B cell (primary cell): Measurements from ENCODE around the gene CBLB. TPM values are rescaled to one million over a fixed set of nuclear protein-coding genes. Genes with fewer than 3 reads are reported as not detected.

ENCODE experiments used
- ATAC-seq: fragments of 200-7000 bp; cut with Tn5 transposase; one replicate; pipeline ENCODE4 v1.10.0; 2021; ENCODE audit warnings: low read depth, mild to moderate bottlenecking, moderate number of reproducible peaks, moderate library complexity
- CTCF ChIA-PET: fragments of 350-600 bp; sonication (Branson Sonifier 250); formaldehyde crosslinking; loops from one replicate; lab custom pipeline; 2021; ENCODE audit warnings: antibody characterized with exemption, inconsistent platforms; lab: Charles Lee
- POLR2A ChIA-PET: fragments of 350-600 bp; sonication (Branson Sonifier 250); formaldehyde crosslinking; loops from one replicate; lab custom pipeline; 2021; ENCODE audit warnings: antibody characterized with exemption; lab: Charles Lee
- DNase-seq: peaks from one replicate; pipeline ENCODE4 v3.0.0; 2013
- H2AFZ ChIP-seq: 2 replicates; pipeline ENCODE4 v1.6.1; 2012; ENCODE audit warnings: mild to moderate bottlenecking, low read depth, low read length; ENCODE audit not compliant: insufficient read depth, poor library complexity, severe bottlenecking
- H3K27ac ChIP-seq, 2 donors: 1 replicate in 1 of 2; 2 replicates in 1 of 2; pipeline ENCODE4 v1.5.1; 2012 to 2013; ENCODE audit warnings: low read length in 2 of 2, mild to moderate bottlenecking in 2 of 2, moderate library complexity in 1 of 2
- H3K27me3 ChIP-seq, 4 experiments: fragments of 200-600 bp in 1 of 4; sonication (generic) in 1 of 4; replicated peaks in 1 of 4; 1 replicate in 2 of 4; 2 replicates in 2 of 4; pipeline versions ENCODE4 v1.6.1 to v1.7.0; 2013 to 2016; ENCODE audit warnings: low read length in 3 of 4, mild to moderate bottlenecking in 2 of 4, mixed read lengths in 1 of 4, moderate library complexity in 1 of 4; ENCODE audit not compliant: insufficient read depth in 4 of 4, control insufficient read depth in 3 of 4; ENCODE audit errors: control extremely low read depth in 1 of 4
- H3K36me3 ChIP-seq, 2 experiments: replicated peaks in 1 of 2; 1 replicate in 1 of 2; 2 replicates in 1 of 2; pipeline versions ENCODE4 v1.6.1 to v1.7.1; 2013; ENCODE audit warnings: low read length in 1 of 2; ENCODE audit not compliant: insufficient read depth in 2 of 2, control insufficient read depth in 1 of 2; ENCODE audit errors: control extremely low read depth in 1 of 2, extremely low read depth in 1 of 2
- H3K4me1 ChIP-seq, 2 donors: fragments of 200-600 bp in 1 of 2; sonication (generic) in 1 of 2; 1 replicate in 1 of 2; 2 replicates in 1 of 2; pipeline versions ENCODE4 v1.5.1 to v1.6.1; 2013 to 2017; ENCODE audit warnings: low read length in 2 of 2; ENCODE audit not compliant: control insufficient read depth in 2 of 2, insufficient read depth in 2 of 2
- H3K4me2 ChIP-seq: replicated peaks from 2 replicates; pipeline ENCODE3; 2012; ENCODE audit warnings: mild to moderate bottlenecking, low read depth, low read length; ENCODE audit not compliant: poor library complexity, severe bottlenecking
- H3K4me3 ChIP-seq, 5 experiments: fragments of 200-600 bp in 1 of 5; sonication (generic) in 1 of 5; 1 replicate in 3 of 5; 2 replicates in 2 of 5; pipeline versions ENCODE4 v1.5.1 to v1.7.0; 2011 to 2016; ENCODE audit warnings: low read length in 4 of 5, mild to moderate bottlenecking in 4 of 5, low read depth in 2 of 5, control low read depth in 1 of 5, moderate library complexity in 1 of 5; ENCODE audit not compliant: insufficient read depth in 1 of 5; ENCODE audit errors: control extremely low read depth in 1 of 5, extremely low read depth in 1 of 5
- H3K79me2 ChIP-seq: fragments of 200-600 bp; sonication (generic); one replicate; pipeline ENCODE4 v1.6.0; 2016; ENCODE audit warnings: low read length; ENCODE audit not compliant: control insufficient read depth, insufficient read depth
- H3K9ac ChIP-seq: fragments of 200-600 bp; sonication (generic); 2 replicates; pipeline ENCODE4 v1.6.1; 2017; ENCODE audit warnings: mild to moderate bottlenecking, low read length, moderate library complexity
- H3K9me3 ChIP-seq, 3 donors: one replicate each; pipeline versions ENCODE4 v1.6.1 to v1.7.1; 2013; ENCODE audit warnings: low read length in 2 of 3; ENCODE audit not compliant: control insufficient read depth in 2 of 3, insufficient read depth in 1 of 3; ENCODE audit errors: control extremely low read depth in 1 of 3
- H4K20me1 ChIP-seq: 2 replicates; pipeline ENCODE4 v1.6.0; 2012; ENCODE audit warnings: mild to moderate bottlenecking, low read length; ENCODE audit not compliant: insufficient read depth, control insufficient read depth, poor library complexity, severe bottlenecking
- H3K27ac Mint-ChIP-seq: one replicate; pipeline ENCODE4 v1.8.0; 2021; ENCODE audit warnings: mixed read lengths
- H3K27me3 Mint-ChIP-seq: one replicate; pipeline ENCODE4 v1.8.0; 2021; ENCODE audit warnings: mixed read lengths
- H3K4me1 Mint-ChIP-seq: one replicate; pipeline ENCODE4 v1.8.0; 2021; ENCODE audit warnings: mixed read lengths
- H3K4me3 Mint-ChIP-seq: one replicate; pipeline ENCODE4 v1.8.0; 2021; ENCODE audit warnings: mixed read lengths
- H3K9me3 Mint-ChIP-seq: one replicate; pipeline ENCODE4 v1.8.0; 2022; ENCODE audit warnings: mixed read lengths; ENCODE audit not compliant: insufficient read depth
- EZH2 ChIP-seq: IDR thresholded peaks from 2 replicates; pipeline ENCODE4 v1.6.1; 2012; ENCODE audit warnings: borderline replicate concordance, low read depth, mild to moderate bottlenecking, moderate library complexity, low read length; ENCODE audit not compliant: insufficient read depth, poor library complexity, severe bottlenecking
- WGBS: methylation state at CpG from one replicate; pipeline ENCODE4 v1.1.5; 2013; ENCODE audit warnings: missing lambda C conversion rate; ENCODE audit not compliant: insufficient coverage; 5-methylcytosine and 5-hydroxymethylcytosine counted together
- intact Hi-C: fragments of 100-400 bp; cut with micrococcal nuclease; formaldehyde crosslinking; loops from one replicate; pipeline ENCODE4 v1.10.0; 2022
- polyA plus RNA-seq: library from polyadenylated mRNA; depleted of rRNA; stranded (reverse); fragments of >200 nt; gene quantifications from 2 replicates; pipeline ENCODE4 v1.2.3, GENCODE V29; 2012
- total RNA-seq, 2 donors: library from RNA; stranded (reverse); fragments of 120-200 nt in 1 of 2; gene quantifications; 1 replicate in 1 of 2; 2 replicates in 1 of 2; pipeline versions ENCODE4 v1.2.3 to v1.2.4, GENCODE V29; 2013 to 2022
- TF ChIP-seq, protein P1 (sequence below): fragments of 200-600 bp; IDR thresholded peaks from one replicate; pipeline ENCODE4 v1.8.0; 2022; ENCODE audit warnings: antibody characterized with exemption, mild to moderate bottlenecking

CBLB gene
- total and polyA plus RNA-seq, 2 donors (not counting 1 experiment from before 2014, with no cell fraction given): 19.0 to 135 TPM

DNA sequence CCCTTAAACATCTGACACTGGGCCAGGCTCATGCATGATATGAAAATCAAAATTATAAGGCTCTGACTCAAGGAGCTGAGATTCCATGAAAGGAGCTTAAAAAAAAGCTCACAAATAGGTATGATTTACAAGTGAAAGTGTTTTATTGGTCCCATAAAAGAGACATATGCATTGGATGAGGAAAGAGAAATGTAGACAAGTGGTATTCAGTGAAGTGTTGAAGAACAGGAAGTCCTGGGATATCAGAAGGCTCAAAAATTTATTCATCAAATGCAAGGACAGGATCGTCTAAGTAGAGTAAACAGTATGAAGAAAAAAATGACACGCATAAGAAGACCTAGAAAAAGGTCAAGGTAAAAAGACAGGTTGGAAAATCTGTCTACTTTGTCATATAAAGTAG lies 188.9 kb downstream of the CBLB start:
- Histone ChIP-seq H3K4me2 (no peak overlapping the region), H4K20me1 (no peaks in the 10 kb centered on the region), H3K9ac (no peak overlapping the region), H3K27ac (no peak overlapping the region), H2AFZ (no peak overlapping the region), H3K4me1 (no peaks in the 10 kb centered on the region), H3K36me3 (peaks cover 2 to 36% of the 10 kb centered on the region in 2 experiments), H3K9me3 (no peaks in the 10 kb centered on the region), H3K79me2 (no peaks in the 10 kb centered on the region), H3K27me3 (no peaks in the 10 kb centered on the region), H3K4me3 (no peak overlapping the region)
- H3K27ac Mint-ChIP-seq: no peak overlapping the region
- ATAC-seq: no peak
- DNase-seq: no peak
- no peaks in the 10 kb centered on the region for H3K27me3 Mint-ChIP-seq
- CTCF ChIA-PET: interaction anchor here (1.0 kb wide), 1 partner anchor 929 kb away, joined by 3 read pairs; no protein-coding TSS in a partner anchor
- TF ChIP-seq EZH2: no peak
- TF ChIP-seq, protein P1, sequence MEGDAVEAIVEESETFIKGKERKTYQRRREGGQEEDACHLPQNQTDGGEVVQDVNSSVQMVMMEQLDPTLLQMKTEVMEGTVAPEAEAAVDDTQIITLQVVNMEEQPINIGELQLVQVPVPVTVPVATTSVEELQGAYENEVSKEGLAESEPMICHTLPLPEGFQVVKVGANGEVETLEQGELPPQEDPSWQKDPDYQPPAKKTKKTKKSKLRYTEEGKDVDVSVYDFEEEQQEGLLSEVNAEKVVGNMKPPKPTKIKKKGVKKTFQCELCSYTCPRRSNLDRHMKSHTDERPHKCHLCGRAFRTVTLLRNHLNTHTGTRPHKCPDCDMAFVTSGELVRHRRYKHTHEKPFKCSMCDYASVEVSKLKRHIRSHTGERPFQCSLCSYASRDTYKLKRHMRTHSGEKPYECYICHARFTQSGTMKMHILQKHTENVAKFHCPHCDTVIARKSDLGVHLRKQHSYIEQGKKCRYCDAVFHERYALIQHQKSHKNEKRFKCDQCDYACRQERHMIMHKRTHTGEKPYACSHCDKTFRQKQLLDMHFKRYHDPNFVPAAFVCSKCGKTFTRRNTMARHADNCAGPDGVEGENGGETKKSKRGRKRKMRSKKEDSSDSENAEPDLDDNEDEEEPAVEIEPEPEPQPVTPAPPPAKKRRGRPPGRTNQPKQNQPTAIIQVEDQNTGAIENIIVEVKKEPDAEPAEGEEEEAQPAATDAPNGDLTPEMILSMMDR: no peak
- intact Hi-C loops: loop anchor here (10.0 kb wide), 1 partner anchor 655 kb away; no protein-coding TSS in a partner anchor
- POLR2A ChIA-PET: interaction anchor here (0.6 kb wide), 1 partner anchor 969 kb away, joined by 11 read pairs; no protein-coding TSS in a partner anchor
- H3K9me3 Mint-ChIP-seq: no peaks in the 10 kb centered on the region
- no peak overlapping the region for H3K4me3 Mint-ChIP-seq
- no CpG with 5 or more reads among the region's 2 CpGs for WGBS
- peaks cover 6% of the 10 kb centered on the region for H3K4me1 Mint-ChIP-seq

DNA sequence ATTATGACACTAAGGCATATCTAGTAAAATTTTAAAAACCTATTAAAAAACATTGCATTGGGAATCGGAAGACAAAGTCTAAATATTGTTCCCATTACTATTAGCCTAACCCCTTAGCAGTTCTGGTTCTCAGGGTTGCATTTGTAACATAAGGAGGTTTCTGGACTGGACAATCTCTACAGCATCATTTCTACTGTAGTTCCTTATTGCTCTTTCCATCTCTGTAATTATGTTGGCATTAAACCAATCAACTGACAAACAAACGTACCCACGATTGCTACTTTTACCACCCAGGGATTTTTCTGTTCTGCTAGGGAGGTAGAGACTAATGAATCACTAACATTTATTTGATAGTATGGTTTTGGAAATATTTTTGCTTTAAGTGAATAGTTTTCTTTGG lies 190.8 kb downstream of the CBLB start:
- Histone ChIP-seq H3K9me3 (no peaks in the 10 kb centered on the region), H3K79me2 (no peaks in the 10 kb centered on the region), H3K4me3 (no peak overlapping the region), H3K27ac (no peak overlapping the region), H4K20me1 (no peaks in the 10 kb centered on the region), H3K4me2 (no peak overlapping the region), H3K36me3 (peaks cover 2 to 49% of the 10 kb centered on the region in 2 experiments), H3K9ac (no peak overlapping the region), H3K4me1 (no peaks in the 10 kb centered on the region), H3K27me3 (no peaks in the 10 kb centered on the region), H2AFZ (no peak overlapping the region)
- ChIA-PET POLR2A (no interaction called here), CTCF (no interaction called here)
- H3K9me3 Mint-ChIP-seq: no peaks in the 10 kb centered on the region
- H3K4me3 Mint-ChIP-seq: no peak overlapping the region
- ATAC-seq: no peak
- no peaks in the 10 kb centered on the region for H3K27me3 Mint-ChIP-seq
- H3K4me1 Mint-ChIP-seq: peaks cover 6% of the 10 kb centered on the region
- DNase-seq: no peak
- TF ChIP-seq EZH2: no peak
- TF ChIP-seq, protein P1: no peak
- WGBS: no CpG with 5 or more reads among the region's 3 CpGs
- H3K27ac Mint-ChIP-seq: no peak overlapping the region
- intact Hi-C loops: no loop called here
